ENCODE measurements around the gene SAP25. TPM values are rescaled to one million over a fixed set of nuclear protein-coding genes. Genes with fewer than 3 reads are reported as not detected.

Gene SAP25
- total and polyA plus RNA-seq, 7 donors = 0.71 to 7.2 (median 2.2) TPM; not detected in 3

DNA sequence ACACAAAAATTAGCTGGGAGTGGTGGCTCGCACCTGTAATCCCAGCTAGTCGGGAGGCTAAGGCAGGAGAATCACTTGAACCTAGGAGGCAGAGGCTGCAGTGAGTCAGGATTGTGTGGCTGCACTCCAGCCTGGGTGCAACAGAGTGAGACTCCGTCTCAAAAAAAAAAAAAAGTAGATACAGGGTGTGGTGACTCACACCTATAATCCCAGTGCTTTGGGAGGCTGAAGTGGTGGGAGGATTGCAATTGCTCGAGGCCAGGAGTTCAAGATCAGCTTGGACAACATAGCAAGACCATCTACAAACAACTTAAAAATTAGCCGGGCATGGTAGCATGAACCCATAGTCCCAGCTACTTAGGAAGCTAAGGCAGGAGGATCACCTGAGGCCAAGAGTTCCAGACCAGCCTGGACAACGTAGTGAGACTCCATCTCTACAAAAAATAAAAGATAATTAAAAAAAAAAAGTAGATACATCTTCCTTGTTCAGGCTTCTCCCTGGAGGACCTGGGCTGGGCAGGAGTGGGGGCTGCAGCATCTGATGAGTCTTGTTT is 40.7 kb upstream of the SAP25 start:
- no peaks in the 10 kb centered on the region for H3K27me3 ChIP-seq
- no peaks in the 10 kb centered on the region for H3K9me3 ChIP-seq
- H3K4me3 ChIP-seq = no peak overlapping the region
- no peak for TF ChIP-seq CTCF (IDR thresholded peaks at IDR 0.05)
- no peak for TF ChIP-seq POLR2A (IDR thresholded peaks at IDR 0.05)
- TF ChIP-seq POLR2AphosphoS5 (IDR thresholded peaks at IDR 0.05) = no peak
- no peak for TF ChIP-seq EP300 (IDR thresholded peaks at IDR 0.05)
- no peak overlapping the region for H3K27ac ChIP-seq
- H3K36me3 ChIP-seq = peaks cover 0 to 12% (median 0%) of the 10 kb centered on the region in 4 donors
- 77 to 92% methylated on average over 6 of the region's 6 CpGs for WGBS, 2 donors
- DNase-seq = no peak
- peaks cover 0 to 16% (median 13%) of the 10 kb centered on the region in 4 donors for H3K4me1 ChIP-seq
- intact Hi-C loops (cut with DNase I) = loop anchor here (10.0 kb wide), 1 partner anchor 260 kb away; the partner anchor contains the start of gene SRRT

GRCh38 chr7:100613412-100614175 is 39.9 kb upstream of the SAP25 start:
- Histone ChIP-seq H3K36me3 (peaks cover 0 to 12% (median 0%) of the 10 kb centered on the region in 4 donors), H3K4me1 (peaks cover 0 to 16% (median 13%) of the 10 kb centered on the region in 4 donors), H3K27ac (no peak overlapping the region), H3K4me3 (peak overlapping the region in 3 of 4 donors; percentile 57 to 91 (median 84)), H3K27me3 (no peaks in the 10 kb centered on the region), H3K9me3 (no peaks in the 10 kb centered on the region)
- 85 to 88% methylated on average over 13 of the region's 13 CpGs for WGBS, 2 donors
- no peak for DNase-seq
- TF ChIP-seq EP300 (IDR thresholded peaks at IDR 0.05) (no peak), POLR2A (IDR thresholded peaks at IDR 0.05) (no peak), CTCF (IDR thresholded peaks at IDR 0.05) (no peak), POLR2AphosphoS5 (IDR thresholded peaks at IDR 0.05) (no peak)
- intact Hi-C loops (cut with DNase I) = loop anchor here (10.0 kb wide), 1 partner anchor 261 kb away; the partner anchor contains the start of gene SRRT

- no peaks in the 10 kb centered on the region for H3K9me3 ChIP-seq
- intact Hi-C loops (cut with DNase I) = loop anchor here (10.0 kb wide), 1 partner anchor 262 kb away; the partner anchor contains the start of gene SRRT
- H3K27me3 ChIP-seq = no peaks in the 10 kb centered on the region
- peak overlapping the region; percentile 57 to 91 (median 79) for H3K4me3 ChIP-seq
- peaks cover 0 to 16% (median 13%) of the 10 kb centered on the region in 4 donors for H3K4me1 ChIP-seq
- WGBS, 2 donors = 4% methylated on average over 29 of the region's 29 CpGs
- DNase-seq = no peak
- H3K27ac ChIP-seq = peak overlapping the region; percentile 92 to 97 (median 94)
- TF ChIP-seq POLR2AphosphoS5 (IDR thresholded peaks at IDR 0.05) (no peak), CTCF (IDR thresholded peaks at IDR 0.05) (no peak), POLR2A (IDR thresholded peaks at IDR 0.05) (no peak), EP300 (IDR thresholded peaks at IDR 0.05) (no peak)
- peaks cover 0 to 12% (median 0%) of the 10 kb centered on the region in 4 donors for H3K36me3 ChIP-seq
Measured at GRCh38 chr7:100612730-100613390, 39.2 kb upstream of the SAP25 start.

GRCh38 chr7:100611983-100612729 is 38.5 kb upstream of the SAP25 start, which contains the start of gene MOSPD3:
Gene MOSPD3, plus strand, starts transcription at chr7:100612540. Its CDS starts 252 bp downstream, at chr7:100612792.
- peaks cover 0 to 16% (median 13%) of the 10 kb centered on the region in 4 donors for H3K4me1 ChIP-seq
- intact Hi-C loops (cut with DNase I) = loop anchor here (2.0 to 10.0 kb wide), 2 partner anchors 61 to 263 kb away; partner anchors contain the start of genes GNB2 and SRRT

More at GRCh38 chr7:100611983-100612729, 38.5 kb upstream of the SAP25 start, which contains the start of gene MOSPD3:
- peak within 1 kb of the TSS; percentile 57 to 91 (median 79) for H3K4me3 ChIP-seq
- no peaks in the 10 kb centered on the region for H3K9me3 ChIP-seq
- H3K27me3 ChIP-seq = no peaks in the 10 kb centered on the region
- TF ChIP-seq EP300 (IDR thresholded peaks at IDR 0.05) = peak in 1 of 4 donors; percentile 5
- peak; percentile 65 to 96 (median 82) for TF ChIP-seq POLR2AphosphoS5 (IDR thresholded peaks at IDR 0.05)
- TF ChIP-seq POLR2A (IDR thresholded peaks at IDR 0.05) = peak; percentile 76 to 84
- TF ChIP-seq CTCF (IDR thresholded peaks at IDR 0.05) = peak in 1 of 4 experiments; percentile 10
- H3K36me3 ChIP-seq = peaks cover 0 to 12% (median 0%) of the 10 kb centered on the region in 4 donors
- H3K27ac ChIP-seq = peak within 1 kb of the TSS; percentile 92 to 97 (median 94)
- 0 to 1% methylated on average over 61 of the region's 61 CpGs for WGBS, 2 donors
- DNase-seq = peak; percentile 100

All from sigmoid colon (tissue), 7 donors.